ENCODE data around the gene KLHL3.

DNA sequence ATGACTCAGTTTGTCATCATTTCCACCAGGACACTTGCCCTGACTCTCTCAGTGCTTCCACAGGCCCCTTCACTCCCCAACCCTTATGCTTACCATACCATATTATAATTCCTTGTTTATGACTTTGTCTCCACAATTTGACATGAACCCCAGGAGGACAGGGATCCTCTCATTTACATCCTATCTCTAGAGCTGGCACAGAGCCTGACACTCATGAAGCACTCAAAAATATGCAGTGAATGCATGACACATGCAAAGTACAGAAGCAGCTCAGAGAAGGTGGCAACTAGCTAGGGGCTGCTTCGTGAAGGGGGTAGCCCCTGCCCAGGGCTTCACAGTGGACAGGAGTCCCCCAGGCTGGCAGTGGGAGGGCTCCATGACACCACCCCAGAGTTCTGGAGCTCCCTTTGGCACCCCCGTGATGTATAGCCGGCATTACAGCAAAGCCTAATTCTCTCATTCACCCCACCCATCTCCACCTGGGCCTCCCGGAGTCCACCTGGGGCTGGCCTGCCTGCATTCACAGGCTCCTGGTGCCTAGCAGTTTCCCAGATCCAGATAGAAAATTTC is 124.8 kb downstream of the KLHL3 start:
- TF ChIP-seq, protein P1, sequence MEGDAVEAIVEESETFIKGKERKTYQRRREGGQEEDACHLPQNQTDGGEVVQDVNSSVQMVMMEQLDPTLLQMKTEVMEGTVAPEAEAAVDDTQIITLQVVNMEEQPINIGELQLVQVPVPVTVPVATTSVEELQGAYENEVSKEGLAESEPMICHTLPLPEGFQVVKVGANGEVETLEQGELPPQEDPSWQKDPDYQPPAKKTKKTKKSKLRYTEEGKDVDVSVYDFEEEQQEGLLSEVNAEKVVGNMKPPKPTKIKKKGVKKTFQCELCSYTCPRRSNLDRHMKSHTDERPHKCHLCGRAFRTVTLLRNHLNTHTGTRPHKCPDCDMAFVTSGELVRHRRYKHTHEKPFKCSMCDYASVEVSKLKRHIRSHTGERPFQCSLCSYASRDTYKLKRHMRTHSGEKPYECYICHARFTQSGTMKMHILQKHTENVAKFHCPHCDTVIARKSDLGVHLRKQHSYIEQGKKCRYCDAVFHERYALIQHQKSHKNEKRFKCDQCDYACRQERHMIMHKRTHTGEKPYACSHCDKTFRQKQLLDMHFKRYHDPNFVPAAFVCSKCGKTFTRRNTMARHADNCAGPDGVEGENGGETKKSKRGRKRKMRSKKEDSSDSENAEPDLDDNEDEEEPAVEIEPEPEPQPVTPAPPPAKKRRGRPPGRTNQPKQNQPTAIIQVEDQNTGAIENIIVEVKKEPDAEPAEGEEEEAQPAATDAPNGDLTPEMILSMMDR (IDR thresholded peaks at IDR 0.05; ENCODE audit: low read length) = no peak
- no peak for TF ChIP-seq EZH2 (IDR thresholded peaks at IDR 0.05; ENCODE audit: borderline replicate concordance, low read length)

All from OCI-LY1 (cell line).